ENCODE measurements around the gene DEAF1. TPM values are rescaled to one million over a fixed set of nuclear protein-coding genes. Genes with fewer than 3 reads are reported as not detected.

Gene DEAF1
- total and polyA plus RNA-seq, 9 of the 15 experiments (the other 6 are each of a cell fraction or from before 2014, with no cell fraction given) = 2.0 to 69.1 (median 26.8) TPM

- Histone ChIP-seq H4K20me1 (replicated peaks; ENCODE audit: control insufficient read depth, insufficient read depth, low read length) (no peaks in the 10 kb centered on the region), H3K27me3 (ENCODE audit: control insufficient read depth in 2 of 2, insufficient read depth in 2 of 2, low read length in 2 of 2) (no peaks in the 10 kb centered on the region), H3K4me3 (no peak overlapping the region), H3K27ac (ENCODE audit: extremely low read depth, low read depth, low read length) (no peak overlapping the region), H3K4me2 (ENCODE audit: insufficient read depth, low read length) (no peak overlapping the region), H3K9me3 (replicated peaks; ENCODE audit: control insufficient read depth, insufficient read depth, low read depth, low read length) (peaks cover 3% of the 10 kb centered on the region; the same call in 1 of the 2 replicates), H2AFZ (ENCODE audit: low read depth, low read length) (no peak overlapping the region), H3K9ac (ENCODE audit: insufficient read depth in 1 of 2, low read depth in 2 of 2, low read length in 2 of 2) (peak overlapping the region in 1 of 2 experiments; percentile 41; a peak in 1 of 4 replicates), H3K79me2 (ENCODE audit: control insufficient read depth, insufficient read depth, low read length) (peaks cover 20% of the 10 kb centered on the region), H3K9me1 (ENCODE audit: control insufficient read depth, insufficient read depth, low read length) (no peaks in the 10 kb centered on the region), H3K4me1 (replicated peaks in 1 of 2; ENCODE audit: control insufficient read depth in 2 of 2, insufficient read depth in 2 of 2, low read length in 2 of 2) (peaks cover 8 to 28% of the 10 kb centered on the region in 2 experiments; a peak in 4 of 5 replicates), H3K36me3 (ENCODE audit: control insufficient read depth, insufficient read depth, low read length) (peaks cover 88% of the 10 kb centered on the region; the same call in 2 of the 3 replicates)
- 90% methylated on average over 19 of the region's 19 CpGs for WGBS (ENCODE audit: insufficient coverage, low coverage, missing lambda C conversion rate)
- TF ChIP-seq, protein P1, sequence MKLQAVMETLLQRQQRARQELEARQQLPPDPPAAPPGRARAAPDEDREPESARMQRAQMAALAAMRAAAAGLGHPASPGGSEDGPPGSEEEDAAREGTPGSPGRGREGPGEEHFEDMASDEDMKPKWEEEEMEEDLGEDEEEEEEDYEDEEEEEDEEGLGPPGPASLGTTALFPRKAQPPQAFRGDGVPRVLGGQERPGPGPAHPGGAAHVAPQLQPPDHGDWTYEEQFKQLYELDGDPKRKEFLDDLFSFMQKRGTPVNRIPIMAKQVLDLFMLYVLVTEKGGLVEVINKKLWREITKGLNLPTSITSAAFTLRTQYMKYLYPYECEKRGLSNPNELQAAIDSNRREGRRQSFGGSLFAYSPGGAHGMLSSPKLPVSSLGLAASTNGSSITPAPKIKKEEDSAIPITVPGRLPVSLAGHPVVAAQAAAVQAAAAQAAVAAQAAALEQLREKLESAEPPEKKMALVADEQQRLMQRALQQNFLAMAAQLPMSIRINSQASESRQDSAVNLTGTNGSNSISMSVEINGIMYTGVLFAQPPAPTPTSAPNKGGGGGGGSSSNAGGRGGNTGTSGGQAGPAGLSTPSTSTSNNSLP (IDR thresholded peaks at IDR 0.05; ENCODE audit: borderline replicate concordance, low read depth, low read length) = no peak
- TF ChIP-seq POLR3G (IDR thresholded peaks at IDR 0.05; ENCODE audit: extremely low read depth, insufficient read length, insufficient replicate concordance) (no peak), ZNF282 (CRISPR knock-in tag; IDR thresholded peaks at IDR 0.05) (no peak), HDAC3 (IDR thresholded peaks at IDR 0.05; ENCODE audit: borderline replicate concordance, partially characterized antibody) (no peak), SREBF2 (CRISPR knock-in tag; IDR thresholded peaks at IDR 0.05) (no peak), IRF2 (CRISPR knock-in tag; IDR thresholded peaks at IDR 0.05) (no peak), PHF20 (IDR thresholded peaks at IDR 0.05; ENCODE audit: partially characterized antibody) (no peak)
- TF ChIP-seq, protein P2, sequence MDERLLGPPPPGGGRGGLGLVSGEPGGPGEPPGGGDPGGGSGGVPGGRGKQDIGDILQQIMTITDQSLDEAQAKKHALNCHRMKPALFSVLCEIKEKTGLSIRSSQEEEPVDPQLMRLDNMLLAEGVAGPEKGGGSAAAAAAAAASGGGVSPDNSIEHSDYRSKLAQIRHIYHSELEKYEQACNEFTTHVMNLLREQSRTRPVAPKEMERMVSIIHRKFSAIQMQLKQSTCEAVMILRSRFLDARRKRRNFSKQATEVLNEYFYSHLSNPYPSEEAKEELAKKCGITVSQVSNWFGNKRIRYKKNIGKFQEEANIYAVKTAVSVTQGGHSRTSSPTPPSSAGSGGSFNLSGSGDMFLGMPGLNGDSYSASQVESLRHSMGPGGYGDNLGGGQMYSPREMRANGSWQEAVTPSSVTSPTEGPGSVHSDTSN (CRISPR knock-in tag; IDR thresholded peaks at IDR 0.05; ENCODE audit: low read depth) = no peak
- TF ChIP-seq, protein P2 (tag; conservative IDR thresholded peaks at IDR 0.05; ENCODE audit: low read depth) = no peak
- no peak for FAIRE-seq
- no peak for ATAC-seq
- intact Hi-C loops (cut with micrococcal nuclease) = no loop called here
- ChIA-PET CTCF (ENCODE audit: low intra/inter-chr PET ratio) (interaction anchor here (0.6 kb wide), 1 partner anchor 39 kb away, joined by 3 read pairs; no protein-coding TSS in a partner anchor), POLR2A (interaction anchor here (0.6 to 1.2 kb wide), 4 partner anchors 13 to 128 kb away, joined by 3 read pairs; partner anchors contain the start of genes DEAF1 and TMEM80)
- no TSS peak for BruUV-seq (replicated peaks)
- in situ Hi-C loops (cut with MboI) = no loop called here
- DNase-seq (ENCODE audit: extremely low read depth in 1 of 4, low spot score in 3 of 4) = no peak
Measured at GRCh38 chr11:660681-661444, 34.2 kb downstream of the DEAF1 start.
